ENCODE results near the gene EPB41L5. TPM values are rescaled to one million over a fixed set of nuclear protein-coding genes. Genes with fewer than 3 reads are reported as not detected.
"Not testable (repeated sequence)": the region's sequence is repeated elsewhere in the genome, so short reads cannot be mapped to it uniquely, and the experiment has no call there.

Gene EPB41L5
- total RNA-seq, 1 donor from 2014 or later, result 42.7 TPM

DNA sequence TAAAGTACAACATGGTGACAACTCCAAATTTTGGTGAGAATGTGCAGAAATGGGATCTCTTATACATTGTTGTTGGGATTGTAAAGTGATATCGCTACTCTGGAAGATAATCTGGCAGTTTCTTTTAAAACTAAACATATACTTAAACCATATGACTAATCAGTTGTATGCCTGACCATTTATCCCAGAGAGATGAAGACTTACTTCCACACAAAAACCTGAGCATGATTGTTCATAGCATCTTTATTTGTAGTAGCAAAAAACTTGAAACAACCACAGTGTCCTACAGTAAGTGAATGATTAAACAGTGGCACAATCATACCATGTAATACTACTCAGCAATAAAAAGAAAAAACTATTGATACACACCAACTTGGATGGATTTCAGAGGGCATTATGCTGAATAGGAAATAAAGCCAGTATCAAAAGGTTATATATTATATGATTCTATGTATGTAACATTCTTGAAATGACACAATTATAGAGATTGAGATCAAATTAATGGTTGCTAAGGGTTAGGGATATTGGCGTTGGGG, 47.3 kb downstream of the EPB41L5 start:
- no peak for TF ChIP-seq CTCF (conservative IDR thresholded peaks at IDR 0.05)
- Mint-ChIP-seq H3K27me3 (ENCODE audit: low read depth) (no peaks in the 10 kb centered on the region), H3K4me3 (no peak overlapping the region), H3K4me1 (no peaks in the 10 kb centered on the region), H3K36me3 (ENCODE audit: low read depth) (peaks cover 23% of the 10 kb centered on the region), H3K9me3 (peaks cover 7% of the 10 kb centered on the region), H3K27ac (ENCODE audit: unreplicated experiment) (no peak overlapping the region)
- no peak for DNase-seq (ENCODE audit: low read depth, low spot score)

- Mint-ChIP-seq H3K4me3 (no peak overlapping the region), H3K36me3 (ENCODE audit: low read depth) (peaks cover 17% of the 10 kb centered on the region), H3K9me3 (peaks cover 8% of the 10 kb centered on the region), H3K4me1 (peaks cover 8% of the 10 kb centered on the region), H3K27me3 (ENCODE audit: low read depth) (no peaks in the 10 kb centered on the region), H3K27ac (ENCODE audit: unreplicated experiment) (no peak overlapping the region)
- TF ChIP-seq CTCF (conservative IDR thresholded peaks at IDR 0.05), result no peak
- no peak for DNase-seq (ENCODE audit: low read depth, low spot score)
Observed at GRCh38 chr2:120064664-120065063, 51.8 kb downstream of the EPB41L5 start.

GRCh38 chr2:120066800-120067547, 54.1 kb downstream of the EPB41L5 start:
- no peaks in the 10 kb centered on the region for H3K27me3 Mint-ChIP-seq (ENCODE audit: low read depth)
- no peak overlapping the region for H3K27ac Mint-ChIP-seq (ENCODE audit: unreplicated experiment)
- DNase-seq (ENCODE audit: low read depth, low spot score), result no peak
- H3K4me3 Mint-ChIP-seq, result no peak overlapping the region
- H3K36me3 Mint-ChIP-seq (ENCODE audit: low read depth), result peaks cover 24% of the 10 kb centered on the region
- H3K9me3 Mint-ChIP-seq, result peaks cover 14% of the 10 kb centered on the region
- TF ChIP-seq CTCF (conservative IDR thresholded peaks at IDR 0.05), result no peak
- peaks cover 8% of the 10 kb centered on the region for H3K4me1 Mint-ChIP-seq

- H3K4me1 Mint-ChIP-seq; DNase-seq (ENCODE audit: low read depth, low spot score); H3K27ac Mint-ChIP-seq (ENCODE audit: unreplicated experiment); H3K27me3 Mint-ChIP-seq (ENCODE audit: low read depth); H3K4me3 Mint-ChIP-seq: not testable (repeated sequence)
- H3K36me3 Mint-ChIP-seq (ENCODE audit: low read depth), result peaks cover 24% of the 10 kb centered on the region
- H3K9me3 Mint-ChIP-seq, result peaks cover 14% of the 10 kb centered on the region
Observed at GRCh38 chr2:120068040-120068658, 55.3 kb downstream of the EPB41L5 start.

DNA sequence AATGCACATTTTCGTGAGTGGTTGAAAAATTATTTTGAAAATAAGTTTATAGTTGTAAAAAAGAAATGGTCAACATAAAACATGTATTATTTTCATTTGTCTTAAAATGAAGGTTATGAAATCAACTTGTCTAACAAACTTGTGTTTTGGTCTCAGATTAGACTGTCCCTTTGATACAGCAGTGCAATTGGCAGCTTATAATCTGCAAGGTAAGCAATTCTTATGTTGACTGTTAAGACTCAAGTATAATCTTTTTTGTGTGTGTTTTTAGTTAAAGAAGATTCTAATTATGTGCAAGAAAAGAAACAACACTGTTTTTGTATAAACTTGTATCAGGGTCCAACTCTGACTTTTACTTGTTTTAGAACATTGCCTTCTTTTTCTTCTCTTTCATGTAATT, 62.7 kb downstream of the EPB41L5 start:
- H3K27ac Mint-ChIP-seq (ENCODE audit: unreplicated experiment), result no peak overlapping the region
- H3K4me3 Mint-ChIP-seq, result no peak overlapping the region
- peaks cover 39% of the 10 kb centered on the region for H3K36me3 Mint-ChIP-seq (ENCODE audit: low read depth)
- no peaks in the 10 kb centered on the region for H3K4me1 Mint-ChIP-seq
- no peak for DNase-seq (ENCODE audit: low read depth, low spot score)
- no peaks in the 10 kb centered on the region for H3K27me3 Mint-ChIP-seq (ENCODE audit: low read depth)
- TF ChIP-seq CTCF (conservative IDR thresholded peaks at IDR 0.05), result no peak
- peaks cover 8% of the 10 kb centered on the region for H3K9me3 Mint-ChIP-seq

DNA sequence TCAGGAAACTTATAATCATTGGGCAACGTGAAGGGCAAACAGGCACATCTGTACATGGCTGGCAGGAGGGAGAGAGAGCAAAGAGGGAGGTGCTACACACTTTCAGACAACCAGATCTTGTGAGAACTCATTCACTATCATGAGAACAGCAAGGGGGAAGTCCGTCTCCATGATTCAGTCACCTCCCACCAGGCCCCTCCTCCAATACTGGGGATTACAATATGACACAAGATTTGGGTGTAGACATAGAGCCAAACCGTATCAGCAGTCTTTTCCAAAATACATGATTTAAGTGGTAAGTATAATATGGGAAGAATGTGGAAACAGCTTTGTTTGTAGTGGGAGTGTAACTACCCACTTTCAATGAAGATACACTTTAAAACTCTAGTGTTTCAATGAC, 65.0 kb downstream of the EPB41L5 start:
- Mint-ChIP-seq H3K27ac (ENCODE audit: unreplicated experiment) (no peak overlapping the region), H3K4me1 (no peaks in the 10 kb centered on the region), H3K36me3 (ENCODE audit: low read depth) (peaks cover 47% of the 10 kb centered on the region), H3K27me3 (ENCODE audit: low read depth) (no peaks in the 10 kb centered on the region), H3K9me3 (no peaks in the 10 kb centered on the region), H3K4me3 (no peak overlapping the region)
- DNase-seq (ENCODE audit: low read depth, low spot score), result no peak
- TF ChIP-seq CTCF (conservative IDR thresholded peaks at IDR 0.05), result no peak
